ENCODE results near the gene CLTCL1.
"Not testable (repeated sequence)": the region's sequence is repeated elsewhere in the genome, so short reads cannot be mapped to it uniquely, and the experiment has no call there.

The CLTCL1 gene

DNA sequence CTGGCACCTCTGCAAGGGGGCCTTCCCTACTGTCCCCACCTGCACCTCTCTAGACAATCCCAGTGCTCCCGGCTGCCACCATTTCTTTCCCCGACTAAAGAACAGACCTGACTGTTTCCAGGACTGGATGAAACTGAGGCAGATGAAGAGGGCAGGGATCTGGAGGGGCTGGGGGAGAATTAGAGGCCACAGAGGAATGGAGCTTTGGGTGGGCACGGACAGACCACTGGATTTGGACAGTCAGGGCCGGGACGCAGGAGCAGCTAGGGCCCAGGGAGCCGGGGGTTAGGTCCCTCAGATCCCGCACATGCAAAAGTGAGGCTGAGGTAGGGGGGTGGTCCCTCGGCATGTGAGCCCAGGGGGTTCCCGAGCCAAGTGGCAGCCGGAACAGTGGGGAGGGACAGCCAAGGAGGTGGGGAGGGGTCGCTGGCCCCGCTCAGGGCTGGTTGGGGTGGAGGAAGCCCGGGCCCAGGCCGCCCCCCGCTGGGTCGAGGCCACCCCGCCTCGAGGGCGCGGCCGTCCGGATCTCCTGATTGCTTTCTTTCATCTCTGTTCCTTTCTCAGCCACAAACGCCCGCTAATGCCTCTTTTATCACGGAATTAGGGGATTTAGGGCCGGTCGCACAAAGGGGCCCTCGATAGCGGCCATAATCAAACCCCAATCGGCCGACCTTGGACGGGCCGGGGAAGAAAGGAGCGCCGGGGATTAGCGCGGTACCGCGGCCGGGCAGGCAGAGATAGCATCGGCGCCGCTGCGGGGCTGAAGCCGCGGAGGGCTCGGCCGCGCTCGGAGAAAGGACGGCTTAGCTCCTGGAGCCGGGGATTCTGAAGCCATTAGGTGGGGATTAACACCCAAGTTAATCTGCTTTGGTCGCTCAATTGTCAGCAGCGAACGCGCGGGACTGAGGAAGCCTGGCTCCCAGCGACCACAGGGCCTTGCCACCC is 122.2 kb downstream of the CLTCL1 start:
- Histone ChIP-seq H3K9me3 (replicated peaks; ENCODE audit: low read length) (no peaks in the 10 kb centered on the region), H3K27me3 (ENCODE audit: control insufficient read depth, insufficient read depth, low read length) (peaks cover 39% of the 10 kb centered on the region), H3K4me1 (ENCODE audit: control insufficient read depth, insufficient read depth, low read length) (peaks cover 36% of the 10 kb centered on the region), H3K4me2 (ENCODE audit: low read length) (peak overlapping the region; percentile 76), H3K4me3 (ENCODE audit: low read length) (peak overlapping the region; percentile 60), H3K9ac (ENCODE audit: low read depth, low read length) (peak overlapping the region; percentile 69), H3K36me3 (ENCODE audit: insufficient read depth, low read length) (no peaks in the 10 kb centered on the region)

DNA sequence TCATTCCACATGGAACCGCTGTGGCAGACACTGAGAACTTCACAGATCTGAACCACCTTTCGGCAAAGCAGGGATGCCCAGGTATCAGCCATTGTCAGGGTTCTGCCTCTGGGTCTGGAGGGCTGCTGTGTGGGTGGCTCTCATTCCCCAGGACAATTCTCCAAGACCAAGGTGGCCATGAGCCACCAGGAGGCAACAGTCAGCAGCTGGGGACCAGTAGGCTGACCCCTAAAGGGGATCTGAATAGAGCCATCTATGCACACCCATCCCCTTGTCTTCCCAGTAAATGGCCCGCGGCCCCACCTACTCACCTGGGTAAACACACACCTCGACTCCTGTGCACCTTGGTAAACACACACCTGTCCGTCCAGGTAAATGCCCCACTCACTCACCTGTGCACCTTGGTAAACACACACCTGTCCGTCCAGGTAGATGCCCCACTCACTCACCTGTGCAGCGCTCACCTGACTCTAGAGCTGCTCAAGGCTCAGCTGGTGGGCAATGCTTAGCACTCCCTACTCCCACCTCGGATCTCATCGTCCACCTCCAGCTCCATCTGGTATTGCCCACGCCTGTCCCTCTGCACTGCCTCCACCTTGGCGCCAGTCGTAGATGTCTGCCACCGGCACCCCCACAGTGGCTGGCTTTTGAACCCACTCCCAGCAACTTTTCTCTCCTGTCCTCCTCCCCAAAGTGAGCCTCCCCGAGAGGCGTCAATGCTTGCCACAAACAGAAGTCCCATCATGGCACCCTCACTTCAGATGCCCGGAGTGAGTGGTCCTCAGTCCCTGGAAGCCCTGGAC is 123.2 kb downstream of the CLTCL1 start:
- Histone ChIP-seq H3K9ac (ENCODE audit: low read depth, low read length) (no peak overlapping the region), H3K4me3 (ENCODE audit: low read length) (no peak overlapping the region), H3K4me1 (ENCODE audit: control insufficient read depth, insufficient read depth, low read length) (peaks cover 29% of the 10 kb centered on the region), H3K9me3 (replicated peaks; ENCODE audit: low read length) (no peaks in the 10 kb centered on the region), H3K36me3 (ENCODE audit: insufficient read depth, low read length) (no peaks in the 10 kb centered on the region), H3K4me2 (ENCODE audit: low read length) (no peak overlapping the region), H3K27me3 (ENCODE audit: control insufficient read depth, insufficient read depth, low read length) (peaks cover 39% of the 10 kb centered on the region)

DNA sequence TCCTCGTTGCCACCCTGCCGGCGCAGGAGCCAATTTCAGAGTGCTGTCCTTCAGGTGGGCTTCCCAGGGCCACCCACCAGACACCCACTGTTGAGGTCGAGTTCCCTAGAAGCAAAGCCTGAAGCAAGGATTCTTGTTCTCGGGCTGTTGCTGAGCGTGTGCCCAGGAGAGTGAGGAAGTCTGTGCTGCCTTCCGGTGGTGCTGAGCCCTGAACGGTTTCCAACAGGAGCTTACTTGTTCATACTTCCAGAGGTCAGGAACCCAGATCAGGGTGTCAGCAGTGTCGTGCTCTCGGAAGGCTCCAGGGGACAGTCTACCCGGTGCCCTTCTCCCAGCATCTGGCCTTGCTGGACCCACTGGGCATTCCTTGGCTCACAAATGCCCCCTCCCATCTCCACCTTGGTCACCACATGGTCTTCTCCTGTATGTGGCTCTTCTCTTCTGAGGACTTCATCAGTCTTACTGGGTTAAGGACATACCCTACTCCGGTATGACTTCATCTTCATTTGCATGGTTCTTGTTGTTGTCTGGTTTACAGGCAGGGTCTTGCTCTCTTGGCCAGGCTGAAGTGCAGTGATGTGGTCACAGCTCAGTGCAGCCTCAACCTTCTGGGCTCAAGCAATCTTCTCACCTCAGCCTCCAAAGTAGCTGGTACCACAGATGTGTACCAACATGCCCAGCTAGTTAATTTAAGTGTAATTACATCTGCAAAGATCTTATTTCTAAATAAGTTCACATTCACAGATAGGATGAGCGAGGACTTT is 124.2 kb downstream of the CLTCL1 start:
- Histone ChIP-seq H3K36me3 (ENCODE audit: insufficient read depth, low read length) (no peaks in the 10 kb centered on the region), H3K4me1 (ENCODE audit: control insufficient read depth, insufficient read depth, low read length) (peaks cover 19% of the 10 kb centered on the region), H3K9me3 (replicated peaks; ENCODE audit: low read length) (no peaks in the 10 kb centered on the region), H3K27me3 (ENCODE audit: control insufficient read depth, insufficient read depth, low read length) (peaks cover 42% of the 10 kb centered on the region), H3K4me2 (ENCODE audit: low read length) (no peak overlapping the region), H3K4me3 (ENCODE audit: low read length) (no peak overlapping the region), H3K9ac (ENCODE audit: low read depth, low read length) (no peak overlapping the region)

DNA sequence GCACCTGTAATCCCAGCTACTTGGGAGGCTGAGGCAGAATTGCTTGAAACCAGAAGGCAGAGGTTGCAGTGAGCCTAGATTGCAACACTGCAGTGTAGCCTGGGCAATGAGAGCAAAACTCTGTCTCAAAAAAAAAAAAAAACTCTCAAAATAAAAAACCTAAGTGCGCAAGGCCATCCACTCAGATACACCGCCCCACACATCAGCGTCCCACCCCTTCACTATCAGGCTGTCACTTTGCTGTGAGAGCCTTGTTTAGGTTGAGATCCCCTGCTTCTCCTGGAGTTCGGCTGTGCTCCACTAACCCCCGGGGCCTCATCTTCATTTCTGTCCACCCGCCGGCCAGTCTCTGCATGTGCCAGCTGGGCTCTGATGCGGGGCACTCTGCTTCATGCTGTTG is 125.1 kb downstream of the CLTCL1 start:
- Histone ChIP-seq H3K9ac (ENCODE audit: low read depth, low read length) (no peak overlapping the region), H3K4me3 (ENCODE audit: low read length) (no peak overlapping the region), H3K36me3 (ENCODE audit: insufficient read depth, low read length) (no peaks in the 10 kb centered on the region), H3K27me3 (ENCODE audit: control insufficient read depth, insufficient read depth, low read length) (peaks cover 50% of the 10 kb centered on the region), H3K9me3 (replicated peaks; ENCODE audit: low read length) (no peaks in the 10 kb centered on the region), H3K4me1 (ENCODE audit: control insufficient read depth, insufficient read depth, low read length) (peaks cover 17% of the 10 kb centered on the region), H3K4me2 (ENCODE audit: low read length) (no peak overlapping the region)

DNA sequence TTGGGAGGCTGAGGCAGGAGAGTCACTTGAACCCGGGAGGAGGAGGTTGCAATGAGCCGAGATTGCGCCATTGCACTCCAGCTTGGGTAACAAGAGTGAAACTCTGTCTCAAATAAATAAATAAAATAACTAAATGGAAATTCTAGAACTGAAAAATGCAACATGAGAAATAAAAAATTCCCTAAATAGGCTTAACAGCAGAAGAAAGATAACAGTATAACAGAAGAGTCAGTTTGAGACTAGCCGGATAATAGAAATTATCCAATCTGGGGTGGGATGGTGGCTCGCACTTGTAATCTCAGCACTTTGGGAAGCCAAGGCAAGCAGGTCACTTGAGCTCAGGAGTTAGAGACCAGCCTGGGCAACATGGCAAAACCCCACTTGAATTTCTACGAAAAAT is 127.1 kb downstream of the CLTCL1 start:
- H3K4me3 ChIP-seq (ENCODE audit: low read length), result no peak overlapping the region
- H3K9ac ChIP-seq (ENCODE audit: low read depth, low read length), result no peak overlapping the region
- no peaks in the 10 kb centered on the region for H3K9me3 ChIP-seq (replicated peaks; ENCODE audit: low read length)
- no peak overlapping the region for H3K4me2 ChIP-seq (ENCODE audit: low read length)
- H3K27me3 ChIP-seq (ENCODE audit: control insufficient read depth, insufficient read depth, low read length), result peaks cover 48% of the 10 kb centered on the region
- no peaks in the 10 kb centered on the region for H3K36me3 ChIP-seq (ENCODE audit: insufficient read depth, low read length)
- peaks cover 2% of the 10 kb centered on the region for H3K4me1 ChIP-seq (ENCODE audit: control insufficient read depth, insufficient read depth, low read length)

DNA sequence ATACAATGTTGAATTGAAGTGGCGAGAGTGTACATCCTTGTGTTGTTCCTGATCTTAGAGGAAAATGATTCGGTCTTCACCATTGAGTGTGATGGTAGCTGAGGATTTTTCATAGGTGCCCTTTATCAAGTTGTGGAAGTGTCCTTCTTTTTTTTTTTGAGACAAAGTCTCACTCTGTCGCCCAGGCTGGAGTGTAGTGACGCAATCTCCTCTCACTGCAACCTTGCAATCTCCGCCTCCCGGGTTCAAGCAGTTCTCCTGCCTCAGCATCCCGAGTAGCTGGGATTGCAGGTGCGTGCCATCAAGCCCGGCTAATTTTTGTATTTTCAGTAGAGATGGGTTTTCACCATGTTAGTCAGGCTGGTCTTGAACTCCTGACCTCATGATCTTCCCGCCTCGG is 132.9 kb downstream of the CLTCL1 start:
- not testable (repeated sequence) for H3K4me2 ChIP-seq (ENCODE audit: low read length); H3K4me3 ChIP-seq (ENCODE audit: low read length); H3K36me3 ChIP-seq (ENCODE audit: insufficient read depth, low read length); H3K9ac ChIP-seq (ENCODE audit: low read depth, low read length); H3K4me1 ChIP-seq (ENCODE audit: control insufficient read depth, insufficient read depth, low read length); H3K9me3 ChIP-seq (replicated peaks; ENCODE audit: low read length)
- H3K27me3 ChIP-seq (ENCODE audit: control insufficient read depth, insufficient read depth, low read length), result peaks cover 25% of the 10 kb centered on the region

DNA sequence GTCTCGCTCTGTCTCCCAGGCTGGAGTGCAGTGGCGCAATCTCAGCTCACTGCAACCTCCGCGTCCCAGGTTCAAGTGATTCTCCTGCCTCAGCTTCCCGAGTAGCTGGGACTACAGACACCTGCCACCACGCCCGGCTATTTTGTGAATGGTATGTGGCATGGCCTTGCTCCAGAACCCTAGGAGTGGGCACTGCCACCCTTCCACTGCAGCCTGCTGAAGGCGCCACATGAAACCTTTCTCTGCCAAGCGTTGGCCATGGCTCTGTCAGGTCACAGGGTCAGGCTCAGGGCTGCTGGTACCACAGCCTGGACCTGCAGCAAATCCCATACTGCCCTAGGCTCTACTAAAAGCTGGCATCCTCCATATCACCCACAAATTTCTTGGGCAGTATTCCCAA is 135.4 kb downstream of the CLTCL1 start:
- H3K9me3 ChIP-seq (replicated peaks; ENCODE audit: low read length); H3K4me3 ChIP-seq (ENCODE audit: low read length); H3K9ac ChIP-seq (ENCODE audit: low read depth, low read length); H3K4me1 ChIP-seq (ENCODE audit: control insufficient read depth, insufficient read depth, low read length); H3K36me3 ChIP-seq (ENCODE audit: insufficient read depth, low read length); H3K4me2 ChIP-seq (ENCODE audit: low read length): not testable (repeated sequence)
- peaks cover 33% of the 10 kb centered on the region for H3K27me3 ChIP-seq (ENCODE audit: control insufficient read depth, insufficient read depth, low read length)

DNA sequence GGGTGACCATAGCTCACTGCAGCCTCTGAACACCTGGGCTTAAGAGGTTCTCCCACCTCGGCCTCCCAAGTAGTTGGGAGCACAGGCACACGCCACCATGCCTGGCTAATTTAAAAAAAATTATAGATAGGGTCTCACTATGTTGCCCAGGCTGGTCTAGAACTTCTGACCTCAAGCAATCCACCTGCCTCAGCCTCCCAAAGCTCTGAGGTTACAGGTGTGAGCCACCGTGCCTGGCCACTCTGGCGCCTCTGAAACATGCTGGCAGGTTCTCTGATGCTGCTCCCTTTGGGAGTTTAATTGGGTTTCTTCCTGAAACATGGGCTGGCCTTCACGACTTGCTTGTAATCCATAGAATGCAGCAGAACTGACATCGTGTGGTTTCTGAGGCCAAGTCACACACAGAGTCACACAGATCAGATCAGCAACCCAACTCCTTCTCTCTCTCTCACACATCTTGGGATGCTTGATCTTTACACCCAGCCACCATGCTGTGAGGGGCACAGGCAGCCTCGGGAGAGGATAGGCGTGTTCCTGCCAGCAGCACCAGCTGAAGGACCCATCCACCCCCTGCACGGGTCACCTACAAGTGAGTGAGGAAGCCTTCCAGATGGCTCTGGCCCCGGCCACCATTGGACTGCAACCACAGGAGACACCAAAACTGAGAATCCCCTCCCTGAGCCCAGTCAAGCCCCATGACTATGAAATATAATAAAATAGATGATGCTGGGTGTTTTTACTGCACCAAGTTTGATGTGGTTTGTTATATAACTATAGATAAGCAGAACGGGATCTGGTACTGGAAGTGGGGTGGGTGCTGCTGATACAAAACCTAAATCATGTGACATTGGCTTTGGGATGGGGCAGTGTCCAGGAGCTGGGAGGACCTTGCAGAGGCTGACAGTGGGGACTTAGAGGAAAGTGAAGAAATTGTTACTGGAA is 138.3 kb downstream of the CLTCL1 start:
- H3K9ac ChIP-seq (ENCODE audit: low read depth, low read length), result no peak overlapping the region
- no peaks in the 10 kb centered on the region for H3K4me1 ChIP-seq (ENCODE audit: control insufficient read depth, insufficient read depth, low read length)
- no peak overlapping the region for H3K4me2 ChIP-seq (ENCODE audit: low read length)
- H3K27me3 ChIP-seq (ENCODE audit: control insufficient read depth, insufficient read depth, low read length), result peaks cover 48% of the 10 kb centered on the region
- H3K9me3 ChIP-seq (replicated peaks; ENCODE audit: low read length), result no peaks in the 10 kb centered on the region
- no peak overlapping the region for H3K4me3 ChIP-seq (ENCODE audit: low read length)
- H3K36me3 ChIP-seq (ENCODE audit: insufficient read depth, low read length), result no peaks in the 10 kb centered on the region

DNA sequence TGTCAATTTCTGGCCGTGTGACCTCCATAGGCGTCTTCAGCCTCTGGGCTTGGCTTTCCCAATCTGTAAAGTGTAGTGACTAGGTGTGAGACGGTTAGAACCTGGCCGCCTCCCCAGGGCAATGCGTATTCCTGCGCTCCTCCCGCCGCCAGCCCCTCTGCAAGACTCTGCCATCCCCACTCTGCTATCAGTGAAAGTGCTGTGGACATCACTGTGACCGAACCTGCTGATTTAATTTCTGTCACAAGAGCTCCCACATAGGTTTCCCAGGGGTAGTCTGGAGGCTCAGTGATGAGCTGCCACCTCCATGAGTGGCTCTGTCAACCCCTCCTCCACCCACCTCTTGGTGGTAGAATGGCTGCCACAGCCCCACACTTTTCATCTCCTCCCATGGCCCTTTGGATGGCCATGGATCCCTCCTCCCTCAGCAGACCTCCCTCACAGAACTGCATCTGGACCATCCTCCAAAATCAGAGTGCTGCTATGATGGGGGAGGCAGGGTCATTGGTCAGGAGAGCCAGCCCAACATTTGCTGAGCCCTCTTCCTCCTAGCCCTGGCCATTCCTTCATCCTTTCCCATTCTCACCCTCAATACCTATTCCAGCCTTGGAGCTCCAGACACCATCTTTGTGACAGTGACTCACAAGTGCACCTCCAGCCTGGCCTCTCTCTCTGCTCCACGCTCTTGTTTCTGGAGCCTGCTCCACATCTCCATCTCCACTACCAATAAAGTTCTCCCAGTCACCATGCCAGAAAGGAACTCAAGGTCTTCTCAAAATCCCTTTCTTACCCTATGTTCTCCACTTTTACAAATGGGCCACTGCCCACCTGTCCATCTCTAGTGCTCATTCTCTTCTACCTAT is 140.0 kb downstream of the CLTCL1 start:
- Histone ChIP-seq H3K9ac (ENCODE audit: low read depth, low read length) (no peak overlapping the region), H3K9me3 (replicated peaks; ENCODE audit: low read length) (no peaks in the 10 kb centered on the region), H3K4me1 (ENCODE audit: control insufficient read depth, insufficient read depth, low read length) (no peaks in the 10 kb centered on the region), H3K36me3 (ENCODE audit: insufficient read depth, low read length) (no peaks in the 10 kb centered on the region), H3K4me3 (ENCODE audit: low read length) (no peak overlapping the region), H3K27me3 (ENCODE audit: control insufficient read depth, insufficient read depth, low read length) (peaks cover 63% of the 10 kb centered on the region), H3K4me2 (ENCODE audit: low read length) (no peak overlapping the region)
